Activated T-cell treated with anti-CD3 and anti-CD28 coated beads for 48 hours (primary cell): Measurements from ENCODE around the gene ADAMTS2.
A peak's percentile ranks its signal among the peaks of the same experiment; 100 is the strongest.

Experiments used
- DNase-seq: peaks from one replicate; pipeline ENCODE4 v3.0.0-alpha.2; 2020; ENCODE audit warnings: low read depth

Gene ADAMTS2

DNA sequence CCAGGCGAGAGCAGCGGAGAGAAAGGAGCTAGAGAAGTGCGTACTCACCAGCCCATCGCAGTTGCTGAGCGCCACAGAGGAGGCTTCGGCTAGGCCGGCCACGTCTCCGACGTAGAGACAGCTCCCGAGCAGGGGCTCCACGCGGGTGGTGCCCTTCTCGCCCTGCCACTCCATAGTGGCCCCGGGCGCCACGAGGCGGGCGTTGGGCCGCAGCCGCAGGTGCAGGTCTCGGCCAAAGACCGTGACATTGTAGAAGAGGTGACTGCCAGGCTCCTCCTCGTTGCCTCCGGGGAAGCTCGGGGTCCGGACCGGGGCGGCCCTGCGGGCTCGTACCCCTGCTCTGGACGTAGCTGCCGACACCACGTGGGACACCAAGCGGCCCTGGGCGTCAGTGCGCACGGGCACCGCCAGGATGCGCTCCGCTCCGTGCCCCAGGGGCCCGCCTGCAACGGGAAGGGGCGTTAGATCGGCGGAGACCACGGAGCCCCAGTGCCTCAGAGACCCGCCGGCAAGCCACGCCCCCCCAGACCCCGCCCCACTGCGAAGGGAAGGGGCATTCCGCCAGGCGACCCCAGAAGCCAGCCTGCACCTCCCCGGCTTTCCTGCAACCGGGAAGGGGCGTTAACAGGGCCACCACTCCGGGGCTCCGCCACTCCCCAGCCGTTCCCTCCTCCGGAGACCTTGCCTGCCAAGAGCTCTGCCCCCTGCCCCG lies 1.4 kb downstream of the ADAMTS2 start:
- peak; percentile 24 for DNase-seq

DNA sequence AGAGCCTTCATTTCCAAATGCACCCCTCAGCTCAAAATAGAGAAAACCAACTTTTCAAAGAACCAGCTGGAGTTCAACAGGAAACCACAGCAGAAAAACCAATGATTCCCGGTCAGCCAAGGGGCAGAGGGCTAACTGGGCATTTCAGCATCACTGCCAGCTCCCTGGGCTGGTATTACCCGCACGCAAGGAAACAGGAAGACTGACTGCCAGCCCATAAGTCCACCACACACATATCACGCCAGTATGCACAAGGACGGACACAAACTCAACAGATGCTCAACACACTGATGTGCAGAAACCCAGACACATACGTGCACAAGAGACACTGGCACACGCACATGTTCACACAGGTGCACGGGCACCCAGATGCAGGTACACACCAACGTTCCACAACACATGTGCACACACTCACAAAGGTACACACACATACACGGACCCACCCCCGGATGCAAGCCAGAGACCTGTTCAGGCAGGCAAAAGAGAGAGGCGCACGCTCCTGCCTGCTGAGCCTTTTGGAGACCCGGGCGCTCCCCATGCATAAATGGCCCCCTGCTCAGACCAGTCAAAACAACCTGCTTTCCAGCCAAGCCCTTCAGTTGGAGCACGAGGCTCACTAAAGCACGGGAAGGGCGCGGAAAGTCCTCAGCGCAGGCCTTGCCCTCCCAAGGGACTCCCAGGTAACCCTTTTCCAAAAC lies 2.1 kb downstream of the ADAMTS2 start:
- no peak for DNase-seq

DNA sequence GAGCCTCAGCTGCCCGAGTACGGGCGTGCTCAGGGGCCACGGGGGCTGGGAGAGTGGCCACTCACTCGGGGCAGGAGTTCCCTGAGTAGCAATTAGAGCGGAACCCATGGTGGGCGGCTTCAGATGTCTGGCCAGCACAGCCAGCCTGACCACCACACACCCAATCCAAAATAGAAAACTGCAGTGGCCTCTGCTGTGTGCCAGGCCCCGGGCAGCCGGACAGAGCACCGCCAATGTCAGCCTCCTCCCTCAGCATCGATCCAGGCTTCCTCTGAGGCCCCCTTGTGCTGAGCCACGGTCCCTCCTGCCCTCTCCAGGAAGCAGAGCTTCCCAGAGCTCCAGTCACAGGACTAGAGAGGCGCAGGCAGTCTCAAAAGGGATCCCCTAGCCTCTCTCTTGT lies 2.7 kb downstream of the ADAMTS2 start:
- no peak for DNase-seq

DNA sequence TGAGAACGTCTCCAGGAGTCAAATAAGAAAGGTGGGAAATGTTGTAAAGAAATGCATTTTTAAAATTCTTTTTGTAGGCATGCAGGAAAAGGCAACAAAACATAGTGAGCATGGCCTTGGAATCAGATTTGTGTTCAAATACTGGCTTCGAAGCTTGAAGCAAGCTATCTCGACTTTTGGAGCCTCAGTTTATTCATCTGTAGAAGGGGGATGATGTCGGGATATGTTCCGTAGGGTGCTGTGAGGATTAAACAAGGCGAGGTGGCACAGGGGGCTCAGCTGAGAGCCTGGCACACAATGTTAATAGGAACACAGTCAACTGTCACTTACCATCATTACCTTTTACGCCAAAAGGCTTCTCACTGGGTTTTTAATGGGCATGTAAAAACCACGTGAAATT lies 4.8 kb downstream of the ADAMTS2 start:
- DNase-seq: no peak

DNA sequence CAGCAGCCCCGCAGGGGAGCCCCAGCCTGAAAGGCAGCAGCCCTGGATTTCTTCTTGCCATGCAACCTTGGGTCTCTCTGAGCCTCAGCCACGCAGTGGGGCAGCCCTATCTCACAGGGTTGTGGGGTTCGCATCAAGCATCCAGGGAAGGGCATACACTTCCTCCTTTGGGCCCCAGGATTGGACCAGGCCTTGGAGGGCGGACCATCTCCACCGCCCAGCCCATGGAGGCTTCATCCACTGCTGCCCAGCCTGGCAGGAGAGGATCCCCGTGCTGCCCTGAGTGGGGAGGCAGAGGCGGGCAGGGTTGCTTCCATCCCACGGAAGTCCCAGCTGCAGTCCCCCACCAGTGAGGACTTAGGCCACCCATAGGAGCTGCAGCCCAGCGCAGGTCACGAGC lies 5.3 kb downstream of the ADAMTS2 start:
- DNase-seq: no peak

DNA sequence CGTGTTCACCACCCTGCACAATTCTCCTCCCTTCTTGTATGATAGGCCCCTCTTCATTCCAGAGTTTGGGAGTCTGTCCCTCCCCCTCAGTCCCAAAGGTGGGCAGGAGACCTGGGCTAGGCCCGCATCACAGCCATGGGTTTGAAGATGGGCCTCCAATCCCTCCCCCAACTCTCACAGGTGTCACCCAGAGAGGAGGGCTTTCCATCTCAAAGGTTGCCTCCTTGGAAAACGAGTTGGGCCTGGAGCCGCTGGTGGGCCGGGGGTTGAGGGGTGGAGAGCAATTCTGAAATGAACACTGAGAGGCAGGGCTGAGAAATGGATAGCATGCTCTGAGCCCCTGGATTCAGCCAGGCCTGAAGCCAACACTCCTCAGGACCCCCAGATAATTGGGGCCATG lies 6.2 kb downstream of the ADAMTS2 start:
- no peak for DNase-seq

DNA sequence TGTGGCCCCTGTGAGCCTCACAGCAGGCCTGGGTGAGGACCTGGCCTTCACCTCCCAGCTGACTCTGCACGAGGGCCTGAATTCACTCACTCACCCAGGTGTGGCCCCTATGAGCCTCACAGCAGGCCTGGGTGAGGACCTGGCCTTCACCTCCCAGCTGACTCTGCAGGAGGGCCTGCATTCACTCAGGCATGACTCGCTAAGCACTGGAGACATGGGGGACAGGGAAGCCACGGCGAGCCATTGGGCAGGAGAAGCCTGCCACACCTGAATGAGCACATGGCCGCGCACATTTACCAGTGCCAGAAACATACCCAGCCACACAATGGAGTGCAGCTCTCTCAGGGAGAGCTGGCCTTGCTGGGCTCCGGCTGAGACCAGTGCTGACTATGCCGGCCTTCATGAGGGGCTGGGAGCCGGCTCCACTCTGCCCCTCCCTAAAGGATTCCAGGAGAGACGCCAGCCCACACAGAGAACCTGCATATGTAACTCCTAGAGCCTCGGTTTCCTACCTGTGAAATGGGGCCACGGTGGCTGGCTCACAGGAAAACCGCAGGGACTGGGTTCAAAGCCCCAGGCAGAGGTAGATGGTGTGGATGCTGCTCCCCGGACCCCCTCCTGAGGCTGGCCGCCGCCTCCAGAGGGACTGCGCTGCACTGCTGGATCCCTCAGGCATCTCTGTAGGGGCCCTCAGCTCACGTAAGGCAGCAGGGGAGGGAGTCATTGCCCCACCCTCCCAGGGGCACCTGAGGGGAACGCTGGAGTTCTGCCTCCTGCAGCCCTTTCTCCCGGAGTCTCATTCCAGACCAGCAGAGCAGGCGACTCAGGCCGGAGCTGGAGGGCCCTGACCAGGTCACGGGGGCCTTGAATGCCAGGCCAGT lies 7.2 kb downstream of the ADAMTS2 start:
- DNase-seq: no peak

DNA sequence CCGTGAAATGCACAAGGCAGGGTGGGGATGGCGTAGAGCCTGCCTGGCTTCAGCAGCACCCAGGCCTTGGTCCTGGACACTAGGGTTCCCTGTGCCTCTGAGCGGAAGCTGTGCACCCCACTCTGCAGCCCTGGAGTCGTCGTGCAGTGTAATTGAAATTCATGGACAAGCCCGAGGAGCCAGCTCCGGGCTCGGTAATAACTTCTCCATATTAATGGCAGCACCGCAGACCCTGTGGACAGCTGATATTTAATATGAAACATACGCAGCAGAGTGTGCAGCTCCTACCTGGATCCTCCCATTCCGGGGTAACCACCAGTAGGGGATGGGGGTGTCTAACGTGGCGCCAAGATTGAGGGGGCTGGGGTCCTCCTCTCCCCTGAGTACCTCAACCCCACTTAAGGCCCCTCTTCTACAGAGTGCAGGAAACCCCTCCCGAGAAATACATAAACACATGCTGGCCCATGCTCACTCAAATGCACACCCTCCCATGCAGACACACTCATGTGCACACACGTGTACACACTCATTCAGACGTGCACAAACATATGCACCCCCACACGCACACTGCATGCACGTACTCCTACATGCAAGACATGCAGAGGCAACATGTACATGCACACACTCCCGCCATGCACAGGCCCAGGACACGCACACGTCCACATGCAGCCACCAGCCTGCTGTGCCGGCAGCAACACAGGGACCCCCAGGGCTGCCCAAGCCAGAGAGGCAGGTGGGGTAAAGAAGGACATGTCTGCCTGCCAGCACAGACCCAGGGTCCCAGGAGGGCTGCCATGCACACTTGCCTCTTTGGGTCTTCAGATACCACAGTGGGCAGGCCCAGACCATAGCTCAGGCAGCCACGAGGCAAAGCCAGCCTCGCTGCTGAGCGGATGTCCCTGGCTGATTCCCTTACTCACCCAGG lies 8.1 kb downstream of the ADAMTS2 start:
- DNase-seq: no peak

DNA sequence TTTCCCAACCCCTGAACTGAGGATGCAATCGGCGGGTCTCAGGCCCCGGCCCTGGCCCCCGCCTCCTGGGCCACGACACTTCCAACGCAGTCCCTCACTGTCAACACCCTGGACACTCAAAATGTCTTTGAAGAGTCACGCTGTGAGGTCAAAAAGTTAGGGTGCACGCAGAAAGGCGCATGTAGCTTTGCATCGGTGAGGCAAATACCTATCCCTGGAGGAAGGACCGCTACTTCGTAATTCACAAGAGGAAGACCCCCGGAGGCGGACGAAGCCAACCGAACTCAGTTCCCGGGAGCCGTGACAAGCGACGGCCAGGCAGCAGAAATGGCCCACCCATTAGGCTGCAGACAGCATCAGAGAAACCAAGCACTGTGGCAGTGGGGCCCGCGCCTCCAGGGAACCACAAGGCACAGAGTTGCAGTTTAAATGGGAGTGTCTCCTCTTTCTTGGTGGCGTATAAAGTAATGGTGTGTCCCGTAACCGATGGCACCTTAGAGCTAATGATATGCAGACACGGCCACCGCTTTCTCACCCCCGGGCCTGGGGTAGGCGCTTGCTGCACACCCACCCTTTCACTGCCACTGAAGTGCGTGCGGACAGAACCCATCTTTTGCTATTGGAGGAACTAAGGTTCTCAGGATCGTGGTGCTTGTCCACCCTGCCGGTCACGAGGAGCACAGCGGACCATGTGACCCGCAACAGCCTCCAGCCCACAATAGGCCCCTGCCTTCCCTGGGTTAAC lies 9.0 kb downstream of the ADAMTS2 start:
- no peak for DNase-seq

DNA sequence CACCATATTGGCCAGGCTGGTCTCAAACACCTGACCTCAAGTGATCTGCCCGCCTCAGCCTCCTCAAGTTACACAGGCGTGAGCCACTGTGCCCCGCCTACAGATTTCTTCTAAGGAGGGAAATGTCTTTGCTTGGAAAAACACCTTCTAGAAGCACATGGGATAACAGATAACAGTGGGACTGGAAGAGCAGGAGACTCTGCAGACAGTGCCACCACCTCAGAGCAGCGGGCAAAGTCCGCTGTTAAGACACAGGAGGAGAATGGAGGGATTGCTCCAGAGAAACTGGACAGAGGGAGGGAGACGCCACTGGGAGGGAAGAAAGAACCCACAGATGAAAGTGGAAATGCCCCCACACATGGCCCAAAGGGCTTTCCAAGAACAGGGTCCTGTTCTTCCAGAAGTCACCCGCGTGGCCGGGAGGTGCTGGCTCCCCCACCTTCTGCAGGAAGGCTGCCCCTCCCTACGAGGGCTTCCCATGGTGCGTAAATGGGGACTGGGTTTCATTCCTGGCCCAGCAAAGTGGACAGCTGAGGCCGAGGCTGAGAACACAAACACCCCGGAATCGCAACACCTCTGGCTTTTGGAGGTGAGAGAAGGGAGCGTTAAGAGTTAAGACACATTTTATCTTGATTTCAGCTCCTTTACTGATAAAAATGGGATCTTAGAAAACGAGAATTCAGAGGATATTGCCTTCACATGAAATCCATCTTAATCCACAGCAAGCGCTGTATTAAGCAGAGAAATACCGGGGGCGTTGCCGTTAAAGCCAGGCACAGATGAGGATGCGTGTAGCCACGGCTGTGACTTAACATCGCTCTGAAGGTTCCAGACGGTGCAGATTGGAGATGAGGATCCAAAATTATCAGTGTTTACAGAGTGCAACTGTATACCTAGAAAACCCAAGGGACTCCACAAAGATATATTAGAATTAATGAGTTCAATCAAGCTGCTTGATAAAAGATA lies 11.2 kb downstream of the ADAMTS2 start:
- no peak for DNase-seq

DNA sequence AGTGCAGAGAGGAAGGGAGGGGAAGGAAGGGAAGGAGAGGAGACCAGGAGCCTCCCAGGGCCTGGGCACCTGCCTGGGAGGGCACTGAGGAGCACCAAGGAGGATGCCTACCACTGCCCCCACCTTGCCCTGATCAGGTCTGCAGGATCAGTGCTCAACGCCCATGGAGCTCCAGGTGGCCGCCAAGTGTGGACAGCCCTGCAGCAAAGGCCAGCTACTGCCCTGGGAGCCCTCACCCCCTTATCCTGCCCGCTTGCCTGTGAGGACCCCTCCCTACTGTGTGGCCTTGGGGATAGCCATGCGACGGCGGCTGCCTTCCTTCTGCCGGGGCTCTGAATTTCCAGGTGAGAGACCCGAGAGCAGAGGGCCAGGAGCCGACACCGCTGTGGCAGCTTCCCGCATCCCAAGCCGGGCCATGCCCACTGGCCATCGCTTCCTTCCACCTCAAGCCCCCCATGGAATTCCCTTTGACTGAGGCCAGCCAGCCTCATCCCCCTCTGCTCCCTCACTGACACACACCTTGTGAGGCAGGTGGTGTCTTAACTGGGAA lies 12.4 kb downstream of the ADAMTS2 start:
- no peak for DNase-seq

DNA sequence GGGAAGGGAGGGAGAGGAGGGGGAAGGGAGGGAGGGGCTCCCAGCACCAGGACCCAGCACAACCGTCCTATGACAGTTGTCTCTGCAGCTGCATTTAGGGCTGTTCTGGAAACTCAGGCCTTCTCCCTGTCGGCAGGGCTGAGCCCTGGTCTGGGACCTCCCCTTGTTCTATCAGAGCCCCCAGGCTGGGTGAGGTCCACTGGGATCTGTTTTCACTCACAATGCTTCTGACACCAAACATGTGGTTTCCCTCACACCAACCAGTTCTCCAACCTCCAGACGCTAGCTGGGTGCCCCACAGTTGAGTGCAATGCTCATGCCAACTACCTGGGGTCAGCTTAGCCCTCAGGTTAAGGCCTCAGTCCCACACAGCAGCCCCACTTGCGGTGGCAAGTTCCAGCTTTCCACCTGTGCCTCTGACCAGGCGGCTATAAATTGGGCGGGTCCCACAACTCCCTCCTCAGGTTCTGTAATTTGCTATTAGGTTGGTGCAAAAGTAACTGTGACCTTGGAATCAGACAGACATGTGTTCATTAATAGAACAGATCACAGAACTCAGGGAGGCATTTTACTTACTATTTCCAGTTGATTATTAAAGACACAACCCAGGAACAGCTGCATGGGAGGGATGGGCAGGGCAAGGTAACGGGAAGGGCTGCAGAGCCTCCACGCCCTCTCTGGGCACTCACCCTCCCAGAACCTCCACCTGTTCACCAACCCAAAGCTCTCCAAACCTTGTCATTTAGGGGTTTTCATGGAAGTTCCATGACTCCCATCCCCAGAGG lies 13.5 kb downstream of the ADAMTS2 start:
- no peak for DNase-seq

DNA sequence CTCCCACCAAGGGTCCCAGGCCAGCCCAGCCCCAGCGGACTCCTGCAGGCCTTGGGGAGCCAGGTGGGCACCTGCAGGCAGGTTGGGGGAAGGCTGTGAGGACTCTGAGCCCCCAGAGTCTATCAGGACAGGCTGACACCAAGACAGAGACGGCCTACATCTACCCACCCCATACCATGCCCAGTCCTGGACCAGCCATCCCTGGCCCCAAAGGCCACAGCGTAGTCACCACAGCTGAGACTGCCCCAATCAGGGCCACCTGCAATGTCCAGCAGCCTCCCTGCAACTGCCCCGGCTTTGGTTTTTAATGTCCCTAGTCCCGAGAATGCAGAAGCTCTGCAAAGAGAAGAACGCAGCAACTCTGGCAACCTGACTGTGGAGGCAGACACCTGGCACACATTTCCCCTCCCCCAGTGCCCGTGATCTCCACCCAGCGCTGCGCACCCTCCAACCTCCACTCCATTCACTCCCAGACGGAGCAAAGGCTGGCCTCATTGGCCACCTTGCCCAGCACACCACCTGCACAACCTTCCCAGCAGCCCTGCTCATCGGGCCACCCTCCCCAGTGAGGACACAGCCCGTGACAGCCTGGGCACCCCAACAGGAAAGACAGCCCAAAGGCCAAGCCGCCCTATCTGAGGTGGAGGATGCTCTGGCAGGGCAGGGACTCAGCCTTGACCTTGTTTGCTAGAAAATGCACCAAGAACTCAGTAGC lies 14.9 kb downstream of the ADAMTS2 start:
- no peak for DNase-seq

DNA sequence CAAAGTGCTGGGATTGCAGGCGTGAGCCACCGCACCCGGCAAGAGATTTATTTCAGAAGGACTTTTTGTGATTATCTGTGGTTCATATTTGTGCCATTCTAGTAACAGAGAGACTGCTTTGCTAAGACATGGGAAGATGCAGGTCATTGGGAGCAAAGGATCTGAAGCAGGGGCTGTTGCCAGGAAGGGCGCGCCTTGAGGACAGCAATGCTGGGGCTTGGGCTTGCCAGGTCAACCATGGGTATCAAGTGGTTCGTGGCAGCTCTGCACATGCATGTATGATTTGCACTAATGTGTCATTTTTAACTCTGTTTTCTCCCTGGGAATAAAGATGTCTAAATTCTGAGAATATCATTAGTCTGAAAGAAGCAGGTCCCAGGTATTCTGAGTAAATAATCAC lies 17.0 kb downstream of the ADAMTS2 start:
- no peak for DNase-seq

DNA sequence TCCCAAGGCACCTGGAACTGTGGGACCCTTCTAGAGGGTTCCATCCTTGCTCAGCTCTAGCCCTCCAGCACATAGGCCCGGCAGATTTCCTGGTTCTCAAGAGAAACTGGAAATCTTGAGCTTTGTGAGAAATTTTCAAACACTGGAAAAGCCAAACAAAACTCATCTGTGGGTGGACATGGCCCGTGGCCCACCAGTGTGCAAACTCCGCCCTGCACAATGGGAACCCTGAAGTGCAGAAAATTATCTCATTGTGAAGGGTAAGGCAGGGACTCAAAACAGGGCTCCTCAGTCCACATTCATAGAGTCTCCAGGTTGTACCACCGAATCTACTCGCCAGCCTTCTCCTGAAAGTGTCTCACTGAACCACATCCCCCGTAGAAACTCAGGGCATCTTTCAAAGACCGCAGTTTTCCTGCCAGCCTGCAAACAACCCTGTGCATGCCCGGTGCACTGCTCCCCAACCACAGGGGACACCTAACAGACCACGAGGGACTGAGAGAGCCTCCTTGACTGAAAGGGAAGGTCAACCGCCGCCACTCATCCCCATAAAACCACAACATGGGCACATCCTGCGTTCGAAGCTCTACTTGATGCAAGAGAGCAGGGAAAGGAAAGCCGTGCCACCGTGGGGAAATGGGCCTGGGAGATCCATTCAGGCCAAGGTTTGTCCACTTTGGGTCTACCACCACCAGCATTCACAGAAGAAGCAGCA lies 18.1 kb downstream of the ADAMTS2 start:
- DNase-seq: no peak

DNA sequence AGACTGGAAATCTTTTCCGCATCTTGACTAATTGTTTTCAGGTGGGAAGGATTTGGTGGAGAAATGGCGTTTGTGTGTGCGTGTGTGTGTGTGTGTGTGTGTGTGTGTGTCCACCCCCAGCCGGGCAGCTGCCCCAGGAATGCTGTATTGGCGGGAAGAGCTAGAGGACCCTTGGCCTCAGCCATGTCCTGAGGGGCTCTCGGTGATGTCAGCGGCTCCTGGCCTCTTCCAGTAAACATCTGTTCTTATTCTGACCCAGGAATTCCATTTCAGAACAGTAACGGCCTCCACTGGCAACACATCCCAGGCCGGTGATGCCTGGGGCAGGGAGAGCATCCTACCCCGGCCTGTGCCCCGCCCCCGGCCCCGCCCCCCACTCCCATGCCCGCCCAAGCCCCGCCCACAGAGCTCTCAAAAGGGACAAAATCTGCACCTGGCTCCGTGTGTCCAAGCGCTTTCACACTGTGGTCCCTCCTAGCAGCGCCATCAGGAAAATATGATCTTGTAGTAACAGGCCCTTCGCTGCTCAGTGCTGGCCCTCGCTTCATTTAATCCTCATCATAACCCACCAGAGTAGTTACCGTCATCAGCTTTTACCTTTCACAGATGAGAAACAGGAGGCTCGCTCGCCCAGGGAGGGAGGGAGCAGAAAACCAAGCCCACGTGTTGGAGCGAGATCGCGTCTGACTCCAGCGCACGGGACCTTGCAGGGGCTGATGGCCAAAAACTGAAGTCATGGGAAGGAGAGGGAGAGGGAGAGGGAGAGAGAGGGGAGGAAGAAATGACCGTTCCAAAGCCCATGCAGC lies 18.9 kb downstream of the ADAMTS2 start:
- no peak for DNase-seq
